GDM1 (cell line): ENCODE results near the gene PREX1.

ENCODE experiments used
- DNase-seq: peaks from one replicate; lab custom pipeline; 2025; lab: John Stamatoyannopoulos, UW

The PREX1 gene

DNA sequence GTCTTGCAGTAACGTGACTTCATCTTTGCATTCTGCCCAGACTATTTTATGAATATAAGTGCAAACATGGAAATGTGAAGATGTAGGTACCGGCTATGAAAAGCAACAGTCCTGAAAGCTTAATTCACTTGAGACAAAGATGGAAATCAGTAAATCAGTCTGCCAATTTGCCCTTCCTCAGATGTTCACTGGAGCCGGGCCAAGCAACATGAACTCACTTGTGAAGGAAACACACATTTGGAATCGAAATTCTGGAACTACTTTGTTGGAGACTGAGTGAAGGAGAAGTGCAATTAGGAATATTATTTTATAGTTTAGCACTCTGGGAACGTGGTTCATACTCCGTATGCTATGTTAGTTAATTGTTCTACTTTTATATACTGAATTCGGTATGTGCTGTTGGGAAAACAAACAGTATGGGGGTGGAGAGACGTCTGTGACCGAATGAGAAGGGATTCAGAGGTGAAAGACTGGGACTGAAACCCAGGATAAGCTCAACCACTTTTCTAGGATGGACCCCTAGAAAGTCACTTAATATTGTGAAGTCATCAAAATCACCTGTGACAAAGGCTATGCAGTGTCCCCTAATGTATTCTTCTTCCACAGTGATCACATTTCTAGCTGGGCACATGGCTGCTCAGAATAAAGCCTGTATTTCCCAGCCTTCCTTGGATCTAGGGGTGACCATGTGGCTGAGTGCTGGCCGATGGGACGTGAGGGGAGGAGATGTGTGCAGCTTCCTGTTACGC, 95.5 kb downstream of the PREX1 start:
- DNase-seq: no peak

DNA sequence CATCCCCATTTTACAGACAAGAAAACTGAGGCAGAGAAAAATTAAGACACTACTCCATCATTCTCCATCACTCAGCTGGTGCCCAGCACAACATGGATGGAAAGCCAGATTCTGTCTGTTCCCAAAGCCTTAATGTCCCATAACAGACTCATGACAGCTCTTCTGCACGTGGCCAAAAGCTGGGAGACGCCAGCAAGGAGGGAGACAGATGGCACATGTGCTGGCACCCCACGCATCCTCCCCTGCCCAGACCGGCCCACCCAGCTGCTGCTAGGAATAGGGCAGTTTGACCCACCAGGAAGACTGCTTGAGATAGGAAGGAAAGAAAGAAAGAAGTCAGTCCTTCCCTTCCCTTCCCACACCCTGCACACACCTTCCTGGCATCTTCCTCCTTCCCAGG, 96.3 kb downstream of the PREX1 start:
- no peak for DNase-seq

DNA sequence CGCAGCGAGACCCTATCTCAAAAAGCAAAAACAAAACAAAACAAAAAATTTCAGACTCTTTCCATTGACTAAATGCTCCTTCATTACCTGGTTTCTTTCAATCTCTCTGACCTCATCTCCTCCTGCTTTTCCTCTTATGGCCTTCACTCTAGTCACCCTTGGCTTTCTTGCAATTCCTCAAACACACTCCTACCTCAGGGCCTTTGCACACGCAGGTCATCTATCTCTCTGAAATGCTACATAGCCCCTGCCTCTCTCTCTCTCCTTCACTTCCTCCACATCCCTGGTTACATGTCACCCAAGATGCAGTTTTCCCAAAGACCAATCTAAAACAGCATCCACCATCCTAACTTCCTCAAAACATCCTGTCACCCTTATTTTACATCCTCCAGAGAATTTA, 96.8 kb downstream of the PREX1 start:
- DNase-seq: no peak

DNA sequence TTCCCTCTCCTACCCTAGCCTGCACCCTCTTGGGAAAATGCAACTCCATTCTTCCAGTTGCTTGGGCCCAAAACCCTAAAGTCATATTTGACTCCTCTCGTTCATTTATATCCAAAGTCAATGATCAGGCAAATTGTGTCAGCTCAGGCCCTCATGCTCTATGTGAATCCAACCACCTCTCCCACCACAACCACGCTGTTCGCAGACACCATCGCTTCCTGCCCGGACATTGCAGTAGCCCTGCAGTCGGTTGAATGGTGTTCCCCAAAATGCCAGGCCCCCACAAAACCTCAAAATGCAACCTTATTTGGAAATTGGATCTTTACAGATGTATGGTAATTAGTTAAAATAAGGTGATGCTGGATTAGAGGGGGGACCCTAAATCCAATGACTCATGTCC, 98.3 kb downstream of the PREX1 start:
- DNase-seq: no peak

DNA sequence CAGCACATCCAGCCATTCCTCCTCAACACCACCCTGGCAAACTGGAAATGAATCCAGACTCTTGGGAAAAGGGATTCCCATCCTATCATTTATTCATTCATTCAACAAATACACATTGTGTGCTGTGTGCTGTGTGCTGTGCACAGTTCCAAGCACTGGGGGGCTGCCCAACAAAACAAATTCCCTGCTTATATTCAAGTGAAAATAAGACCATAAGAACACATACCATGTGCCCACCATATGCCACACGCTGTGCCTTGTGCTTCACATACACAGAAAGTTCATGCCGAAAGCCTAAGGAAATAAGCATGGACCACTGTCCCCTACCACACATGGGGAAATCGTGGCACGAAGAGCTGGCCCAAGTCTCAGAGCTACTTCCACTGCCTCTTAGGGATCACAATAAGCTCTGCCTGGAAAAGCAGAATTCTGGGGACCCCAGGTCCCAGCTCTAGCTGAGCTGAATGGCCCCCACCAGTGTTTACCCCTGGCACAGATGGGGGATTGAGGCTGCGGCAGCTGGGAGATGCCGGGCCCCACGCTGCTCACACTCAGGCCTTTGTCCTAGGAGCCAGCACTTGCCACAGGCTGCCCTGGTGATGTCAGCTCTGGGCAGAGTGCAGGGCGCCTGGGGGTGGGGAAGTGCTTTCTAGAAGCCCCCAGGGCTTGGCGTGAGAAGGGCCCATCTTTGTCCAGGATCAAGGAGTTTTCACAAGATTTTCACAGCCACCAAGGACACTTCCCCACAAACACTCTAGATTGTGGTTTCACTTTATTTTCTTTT, 99.6 kb downstream of the PREX1 start:
- no peak for DNase-seq

DNA sequence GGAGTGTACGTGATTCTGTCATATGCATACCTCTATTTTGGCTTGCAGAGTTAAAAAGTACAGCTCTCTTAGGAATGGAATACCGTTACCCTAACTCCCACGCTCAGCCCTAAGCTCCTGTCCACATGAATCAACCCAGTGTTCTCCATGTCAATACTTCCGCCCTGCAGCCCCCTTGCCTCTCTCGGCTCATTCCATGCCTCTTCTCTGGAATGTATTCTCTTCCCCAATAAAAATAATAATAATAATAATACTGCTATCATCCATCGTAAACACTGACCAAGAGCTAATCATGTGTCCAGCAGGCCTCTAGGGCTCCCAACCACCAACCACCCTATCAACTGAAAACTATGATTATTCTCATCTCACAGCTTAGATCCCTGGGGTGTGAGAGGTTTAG, 100.6 kb downstream of the PREX1 start:
- no peak for DNase-seq

DNA sequence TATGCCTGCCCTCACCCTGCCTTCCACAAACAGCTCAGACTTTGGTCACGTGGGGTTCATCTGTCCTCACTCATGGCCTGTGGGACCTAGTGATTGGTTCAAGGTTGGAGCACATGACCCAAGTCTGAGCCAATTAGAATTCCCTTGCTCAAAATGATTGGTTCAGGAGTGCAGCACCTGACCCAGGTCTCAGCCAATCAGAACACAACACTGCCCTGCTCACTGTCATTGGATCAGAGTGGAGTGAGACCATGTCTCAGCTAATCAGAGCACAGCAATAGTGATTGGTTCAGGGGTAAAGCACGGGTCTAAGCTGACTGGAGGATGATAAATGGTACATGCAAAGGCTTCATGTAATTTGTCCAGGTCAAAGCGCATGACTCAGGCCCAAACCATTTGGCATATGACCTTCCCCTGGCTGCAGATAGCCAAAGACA, 102.2 kb downstream of the PREX1 start:
- DNase-seq: no peak

DNA sequence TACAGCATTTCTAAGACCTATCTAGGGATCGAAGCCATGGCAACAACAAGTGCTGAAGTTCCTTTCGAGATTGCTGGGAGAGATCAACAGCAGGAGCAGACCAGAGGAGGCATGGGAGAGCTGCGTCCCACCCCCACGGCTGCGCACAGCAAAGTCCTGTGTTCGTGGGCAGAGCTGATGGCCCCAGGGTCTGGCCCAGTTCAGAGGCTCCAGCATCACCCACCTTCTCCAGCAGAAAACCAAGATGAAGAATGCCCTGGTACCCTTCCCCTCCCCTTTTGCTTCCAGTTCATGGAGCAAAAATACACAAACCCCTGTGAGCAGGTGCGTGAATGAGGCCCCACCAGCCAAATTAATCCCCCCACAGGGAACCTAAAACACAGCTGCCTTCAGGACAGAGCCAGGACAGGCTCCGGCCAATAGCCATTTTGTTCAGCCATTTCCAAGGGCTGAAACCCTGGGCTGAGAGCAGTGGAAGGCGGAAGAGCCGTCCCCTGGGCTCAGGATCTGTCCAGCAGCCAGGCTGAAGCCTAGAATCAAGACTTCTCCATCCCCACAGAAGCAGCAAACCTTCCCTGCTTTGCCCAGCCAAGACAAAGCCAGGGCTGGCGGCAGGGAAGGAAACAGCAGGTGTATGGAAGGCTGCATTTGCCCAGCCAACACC, 102.8 kb downstream of the PREX1 start:
- no peak for DNase-seq

DNA sequence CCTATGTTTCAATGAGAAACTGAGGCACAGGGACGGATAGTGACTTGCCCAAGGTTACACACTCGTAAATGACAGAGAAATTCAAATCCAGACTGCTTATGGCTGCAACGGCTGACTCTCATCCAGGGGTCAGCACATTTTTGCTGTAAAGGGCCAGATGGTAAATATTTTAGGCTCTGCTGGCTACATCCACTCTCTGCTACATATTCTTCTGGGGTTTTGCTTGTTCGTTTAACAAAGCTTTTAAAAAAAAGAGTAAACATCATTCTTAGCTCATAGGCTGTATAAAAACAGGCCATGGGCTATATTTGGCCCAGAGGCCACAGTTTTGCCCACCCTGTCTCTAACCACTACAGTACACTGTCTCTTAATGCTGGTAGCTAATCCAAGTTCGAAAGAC, 103.4 kb downstream of the PREX1 start:
- no peak for DNase-seq

DNA sequence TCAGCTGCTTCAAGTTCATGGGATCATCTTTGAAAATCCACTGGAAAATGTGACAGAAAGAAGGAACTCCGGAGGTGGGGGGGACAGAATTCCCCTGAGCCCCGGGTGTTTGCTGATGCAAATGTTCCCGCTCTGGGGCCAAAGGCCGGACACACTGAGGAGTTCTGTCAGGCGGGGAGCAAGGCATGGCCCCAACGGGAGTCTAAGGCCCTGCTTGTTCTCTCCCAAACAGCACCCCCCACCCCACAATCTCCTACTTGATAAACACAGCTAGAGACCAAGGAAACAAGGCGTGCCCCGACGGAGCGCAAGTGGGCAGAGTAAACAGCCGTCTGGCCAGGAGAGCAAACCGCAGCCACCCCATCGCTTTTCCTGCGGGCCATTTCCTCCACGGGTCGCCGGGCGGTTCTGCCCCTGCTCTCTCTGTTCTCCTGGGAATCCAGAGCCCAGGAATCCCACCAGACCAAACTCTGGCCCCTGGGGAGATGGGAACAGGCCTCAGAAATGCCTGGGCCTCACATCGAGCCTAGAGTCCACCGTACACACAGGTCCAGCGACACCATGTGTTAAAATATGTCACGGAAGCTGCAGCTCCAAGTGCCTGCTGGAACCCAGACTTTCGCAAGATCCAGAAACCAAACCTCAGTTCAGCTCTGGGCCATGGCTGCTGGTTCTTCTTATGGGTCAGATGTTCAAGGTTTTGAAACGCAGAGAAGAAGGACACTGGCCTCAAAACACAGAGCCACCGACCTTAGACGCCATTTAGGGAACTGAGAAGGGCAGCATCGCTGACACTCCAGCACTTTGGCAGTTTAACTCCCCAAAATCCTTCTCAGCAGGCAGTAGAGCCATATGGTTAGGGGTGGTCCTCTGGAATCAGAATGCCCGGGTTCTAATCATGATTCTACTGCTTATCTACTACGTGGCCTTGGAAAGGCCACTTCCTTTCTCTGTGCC, 104.2 kb downstream of the PREX1 start:
- no peak for DNase-seq

DNA sequence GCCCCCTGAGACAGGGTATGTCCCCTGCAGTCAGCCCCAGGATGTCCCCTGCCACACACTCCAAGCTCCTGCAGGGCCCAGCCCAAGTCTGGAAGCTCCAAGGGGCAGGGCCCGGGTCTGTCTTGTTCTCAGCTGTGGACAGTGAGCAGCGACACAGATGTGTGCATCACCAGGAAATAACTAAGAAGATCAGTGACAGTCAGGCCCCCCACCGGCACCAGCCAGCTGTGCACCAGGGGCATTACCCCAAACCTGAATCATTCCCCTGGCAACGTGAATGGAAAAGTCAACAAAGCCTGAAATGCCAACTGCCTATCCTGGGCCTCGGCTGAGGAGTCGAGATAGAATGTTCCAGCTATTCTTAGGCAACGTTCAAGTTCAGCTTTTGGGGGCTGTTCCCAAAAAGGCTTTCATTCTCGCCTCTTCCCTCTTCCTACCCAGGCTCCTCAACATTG, 105.0 kb downstream of the PREX1 start:
- no peak for DNase-seq

DNA sequence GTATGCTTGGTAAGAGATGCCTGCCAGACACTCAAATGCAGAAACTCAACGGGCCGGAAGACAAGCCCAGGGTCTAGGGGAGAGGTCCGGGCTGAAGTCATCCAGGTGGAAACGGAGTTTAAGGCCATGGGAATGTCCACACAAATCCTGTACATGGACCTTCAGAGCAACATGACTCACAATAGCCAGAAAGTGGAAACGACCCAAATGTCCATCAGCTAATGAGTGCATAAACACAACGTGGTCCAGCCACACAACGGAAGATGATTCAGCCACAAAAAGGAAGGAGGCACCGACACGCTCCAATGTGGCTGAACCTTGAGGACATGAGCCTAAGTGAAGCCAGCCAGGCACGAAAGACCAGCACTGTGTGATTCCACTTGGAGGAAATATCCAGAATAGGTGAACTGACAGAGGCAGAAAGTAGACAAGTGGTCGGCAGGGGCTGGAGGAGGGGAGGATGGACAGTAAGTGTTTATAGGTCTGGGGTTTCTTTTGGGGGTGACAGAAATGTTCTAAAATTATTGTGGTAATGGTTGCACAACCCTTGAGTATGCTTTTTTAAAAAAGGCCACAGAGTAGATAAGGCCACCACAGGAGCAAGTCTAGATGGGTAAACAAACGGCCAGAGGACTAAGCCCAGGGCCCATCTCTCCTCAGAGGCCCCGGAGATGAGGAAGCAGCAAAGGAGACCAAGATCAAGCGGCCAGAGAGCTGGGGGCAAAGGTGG, 105.6 kb downstream of the PREX1 start:
- DNase-seq: no peak

DNA sequence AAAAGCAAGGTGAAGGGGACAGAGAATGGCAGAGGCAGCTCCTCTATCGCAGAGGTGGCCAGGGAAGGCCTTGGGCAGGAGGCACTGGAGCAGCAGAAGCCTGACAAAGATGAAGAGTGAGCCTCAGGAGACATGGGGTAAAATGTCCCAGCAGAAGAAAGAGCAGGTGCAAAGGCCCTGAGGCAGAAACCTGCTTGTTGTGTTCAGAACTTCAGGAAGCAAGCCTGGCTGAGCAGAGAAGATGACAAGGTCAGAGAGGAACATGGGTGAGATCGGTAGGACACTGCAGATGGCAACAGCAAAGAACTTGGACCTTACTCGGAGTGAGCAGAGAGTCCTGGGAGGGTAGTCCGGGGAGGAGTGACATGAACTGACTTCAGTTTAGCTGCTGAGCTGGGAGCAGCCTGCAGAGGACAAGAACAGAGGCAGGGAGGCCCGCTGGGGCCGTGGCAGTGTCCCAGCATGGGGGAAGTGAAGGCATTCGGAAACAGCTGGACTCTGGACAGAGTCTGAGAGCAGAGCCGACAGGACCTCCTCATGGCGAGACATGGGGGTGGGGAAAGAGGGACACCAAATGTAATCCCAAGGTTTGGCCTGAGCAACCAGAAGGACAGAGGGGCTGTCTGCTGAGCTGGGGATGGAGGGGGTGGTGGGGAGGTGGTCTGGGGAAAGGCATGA, 106.3 kb downstream of the PREX1 start:
- no peak for DNase-seq

DNA sequence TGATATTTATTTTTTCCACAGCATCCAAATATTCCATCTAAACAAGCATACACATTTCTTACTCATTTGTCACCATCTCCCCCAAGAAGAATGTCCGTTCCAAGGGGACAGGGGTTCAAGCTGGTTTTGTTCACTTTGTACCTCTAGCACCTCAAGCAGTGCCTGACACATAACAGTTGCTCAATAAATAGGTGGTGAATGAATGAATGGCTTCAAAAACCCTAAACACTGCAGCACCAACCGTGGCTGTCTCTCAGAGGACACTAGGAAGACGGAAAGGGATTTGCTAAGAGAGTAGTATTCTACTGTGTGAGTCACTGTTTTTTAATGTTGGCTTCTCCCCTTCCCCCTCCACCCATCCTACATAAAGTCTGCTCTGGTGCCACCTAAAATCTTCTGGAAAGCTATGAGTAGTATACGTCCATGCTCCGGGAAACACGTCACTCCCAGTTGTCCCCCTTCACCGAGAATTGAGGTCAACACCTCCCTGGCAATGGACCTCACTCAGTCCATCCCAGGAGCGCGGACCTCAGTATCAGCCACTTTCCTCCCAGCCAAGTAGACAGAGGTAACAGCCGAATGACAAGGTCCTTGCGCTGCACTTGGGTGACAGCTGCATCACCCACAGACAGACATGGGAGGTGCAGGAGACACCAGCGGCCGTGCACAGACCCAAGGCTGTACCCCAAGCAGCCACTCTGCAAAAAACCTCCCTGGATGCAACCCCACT, 107.4 kb downstream of the PREX1 start:
- no peak for DNase-seq

DNA sequence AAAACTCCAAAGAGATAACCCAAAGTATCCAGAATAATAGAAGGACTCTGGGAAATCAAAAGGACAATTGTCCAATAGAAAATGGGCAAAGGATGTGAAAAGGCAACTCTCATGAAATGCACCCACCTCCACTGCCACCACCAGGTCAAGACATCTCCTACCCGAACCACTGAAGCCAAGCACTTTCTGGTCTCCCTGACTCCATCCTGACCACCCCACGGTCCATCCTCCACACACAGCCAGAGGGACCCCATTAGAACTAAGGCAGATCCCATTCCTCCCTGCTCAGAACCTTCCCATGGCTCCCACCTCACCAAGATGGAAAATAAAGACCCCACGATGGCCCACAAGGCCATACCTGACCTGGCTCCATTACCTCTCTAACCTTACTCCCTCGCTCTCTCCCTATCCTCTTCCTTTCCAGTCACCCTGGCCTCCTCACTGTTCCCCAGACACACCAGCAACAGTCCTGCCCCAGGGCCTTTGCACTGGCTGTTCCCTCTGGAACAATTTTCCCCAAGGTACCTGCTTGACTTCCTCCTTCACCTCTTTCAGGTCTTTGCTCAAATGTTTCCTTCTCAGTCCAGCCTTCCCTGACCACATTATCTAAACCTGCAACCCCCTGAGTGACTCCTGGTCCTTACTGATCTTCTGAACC, 108.1 kb downstream of the PREX1 start:
- DNase-seq: no peak

DNA sequence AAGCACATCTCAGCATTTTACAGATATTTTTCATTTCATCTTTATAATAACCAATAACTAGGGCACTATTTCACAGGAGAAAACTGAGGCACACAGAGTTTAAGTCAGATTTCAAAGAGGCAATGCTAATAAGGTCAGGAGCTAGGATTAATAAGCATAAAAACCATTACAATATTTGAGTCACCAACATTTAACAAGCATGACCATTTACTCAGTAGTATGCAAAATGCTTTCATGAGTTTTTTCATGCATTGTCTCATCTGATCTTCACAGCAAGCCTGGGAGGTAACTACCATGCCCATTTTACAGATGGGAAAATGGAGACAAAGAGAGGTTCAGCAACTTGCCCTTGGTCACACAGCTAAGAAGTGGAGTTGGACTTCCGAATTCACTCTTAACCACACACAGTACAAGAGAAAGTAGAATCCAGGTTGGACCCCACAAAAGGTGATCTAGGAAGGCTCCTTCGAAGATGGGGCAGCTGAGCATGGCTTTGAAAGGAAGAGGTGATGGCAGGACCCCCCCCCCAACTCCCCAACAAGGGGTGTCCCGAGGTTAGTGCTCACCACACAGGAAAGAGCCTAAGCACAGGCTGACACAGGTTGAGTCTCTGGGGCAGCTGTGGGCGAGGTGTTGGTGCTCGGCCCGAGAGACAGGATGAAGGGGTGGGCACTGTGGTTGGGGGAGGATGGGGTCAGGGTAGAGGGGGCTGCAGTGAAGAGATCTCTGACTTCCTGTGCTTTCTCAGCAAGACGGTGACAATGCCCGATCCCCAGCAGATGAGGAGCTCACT, 108.8 kb downstream of the PREX1 start:
- DNase-seq: peak; percentile 52

DNA sequence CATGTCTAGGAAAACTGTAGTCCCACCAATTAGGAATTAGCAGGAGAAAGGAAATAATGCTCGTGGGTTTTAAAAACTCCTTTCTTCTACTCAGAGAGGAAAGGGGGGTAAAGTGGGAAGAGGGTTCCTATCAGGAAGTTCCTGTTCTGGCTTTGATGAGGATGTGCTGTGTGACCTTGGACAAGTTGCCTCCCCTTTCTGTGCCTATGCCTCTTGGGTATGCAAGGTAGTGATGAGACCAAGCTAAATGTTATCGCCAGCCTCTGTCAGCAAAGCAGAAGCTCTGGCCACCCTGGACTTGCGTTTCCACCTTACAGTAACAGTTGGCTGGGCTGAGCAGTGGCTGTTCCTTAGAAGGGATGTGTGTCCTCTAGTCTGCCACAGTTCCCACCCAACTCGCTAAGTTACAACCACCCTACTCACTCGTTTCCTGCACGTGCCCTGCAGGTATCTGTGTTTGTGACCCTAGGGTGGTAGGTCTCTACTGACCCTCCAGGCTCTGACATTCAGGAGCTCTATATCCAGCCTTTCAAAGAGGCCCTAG, 110.0 kb downstream of the PREX1 start:
- DNase-seq: no peak

DNA sequence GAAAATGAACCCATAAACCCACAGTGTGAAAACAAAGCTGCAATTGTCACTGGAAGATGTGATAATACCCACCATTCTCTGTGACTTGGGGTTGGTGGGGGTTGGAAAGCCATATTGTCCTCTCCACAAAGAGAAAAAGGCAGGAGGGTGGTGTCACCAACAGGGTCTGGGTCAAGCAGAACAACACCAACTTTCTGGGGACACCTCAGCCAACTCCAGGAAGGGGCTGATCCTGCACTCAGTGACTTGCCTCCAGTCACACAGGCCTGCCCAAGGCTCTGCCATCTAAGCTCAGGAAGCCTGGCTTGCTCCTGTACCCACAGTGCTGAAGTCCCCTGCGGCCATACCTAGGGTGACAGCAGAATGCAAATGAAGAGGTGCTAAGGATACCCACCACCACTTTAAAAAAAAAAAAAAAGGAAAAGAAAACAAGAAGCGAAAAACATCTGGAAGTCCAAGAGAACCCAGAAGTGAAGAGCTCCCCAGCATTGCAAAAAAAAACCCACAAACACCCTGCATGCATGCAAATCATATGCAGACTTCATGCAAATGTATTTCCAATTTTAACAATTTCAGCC, 110.6 kb downstream of the PREX1 start:
- DNase-seq: no peak
